GM19455 (cell line): Measurements from ENCODE around the gene PDK2.

Source experiments
- ATAC-seq: cut with Tn5 transposase; IDR thresholded peaks from one replicate; pipeline ENCODE4 v1.9.1; 2021; ENCODE audit not compliant: unreplicated experiment

The PDK2 gene

GRCh38 chr17:50115756-50116155 is 20.6 kb downstream of the PDK2 start:
- ATAC-seq = no peak

GRCh38 chr17:50117202-50118051 is 22.3 kb downstream of the PDK2 start:
- no peak for ATAC-seq

GRCh38 chr17:50118076-50118827 is 23.1 kb downstream of the PDK2 start:
- ATAC-seq = no peak

GRCh38 chr17:50118828-50119218 is 23.7 kb downstream of the PDK2 start:
- ATAC-seq = no peak

- ATAC-seq = no peak
Measured at GRCh38 chr17:50120475-50121253, 25.5 kb downstream of the PDK2 start.

- ATAC-seq = no peak
Measured at GRCh38 chr17:50122945-50123344, 27.8 kb downstream of the PDK2 start.

- ATAC-seq = no peak
Measured at GRCh38 chr17:50123649-50124349, 28.6 kb downstream of the PDK2 start.

GRCh38 chr17:50125420-50125997 is 30.4 kb downstream of the PDK2 start:
- ATAC-seq = no peak

GRCh38 chr17:50127697-50128361 is 32.7 kb downstream of the PDK2 start:
- ATAC-seq = no peak

GRCh38 chr17:50128441-50129352 is 33.5 kb downstream of the PDK2 start:
- no peak for ATAC-seq

- ATAC-seq = no peak
Measured at GRCh38 chr17:50129353-50129727, 34.2 kb downstream of the PDK2 start.

GRCh38 chr17:50129728-50130558 is 34.8 kb downstream of the PDK2 start, which contains the start of gene SAMD14:
Gene SAMD14 (minus strand): TSS chr17:50130160. CDS start chr17:50124959, 5,201 bp downstream.
- no peak for ATAC-seq

- no peak for ATAC-seq
Measured at GRCh38 chr17:50130559-50131305, 35.6 kb downstream of the PDK2 start.

- ATAC-seq = no peak
Measured at GRCh38 chr17:50132104-50132794, 37.1 kb downstream of the PDK2 start.

GRCh38 chr17:50133028-50133768 is 38.0 kb downstream of the PDK2 start:
- no peak for ATAC-seq

- no peak for ATAC-seq
Measured at GRCh38 chr17:50133769-50134099, 38.6 kb downstream of the PDK2 start.
